SK-N-MC (cell line): ENCODE data around the gene MAGEA8.
"Not testable (repeated sequence)": the region's sequence is repeated elsewhere in the genome, so short reads cannot be mapped to it uniquely, and the experiment has no call there.

Experiments
- EZH2 ChIP-seq: fragments of 200-600 bp; sonication (generic); IDR thresholded peaks from one replicate; pipeline ENCODE4 v1.6.1; 2017; ENCODE audit warnings: antibody characterized with exemption
- FOXP2 ChIP-seq: optimal IDR thresholded peaks from 2 replicates; pipeline ENCODE3; 2011; ENCODE audit warnings: mild to moderate bottlenecking, moderate library complexity; ENCODE audit not compliant: insufficient read depth; ENCODE audit errors: extremely low read length, control extremely low read depth
- POLR2AphosphoS5 ChIP-seq: IDR thresholded peaks from 2 replicates; pipeline ENCODE4 v1.6.1; 2012; ENCODE audit warnings: mild to moderate bottlenecking, low read depth, low read length, borderline replicate concordance

- TF ChIP-seq POLR2AphosphoS5, EZH2, FOXP2: not testable (repeated sequence)
These were observed 48.4 kb downstream of the MAGEA8 start, which contains the start of gene HSFX4 for GRCh38 chrX:149929400-149929799.
